ENCODE measurements around the gene PRKRIP1. TPM values are rescaled to one million over a fixed set of nuclear protein-coding genes. Genes with fewer than 3 reads are reported as not detected.
"Not testable (repeated sequence)": the region's sequence is repeated elsewhere in the genome, so short reads cannot be mapped to it uniquely, and the experiment has no call there.

PRKRIP1 gene
- total RNA-seq: 10 to 100 TPM; 17.8 to 80.7 (median 23.0) TPM

- Histone ChIP-seq H3K4me3 (peak within 1 kb of the TSS; percentile 72 to 83 (median 78)), H3K9me3 (no peaks in the 10 kb centered on the region), H3K27me3 (no peaks in the 10 kb centered on the region), H3K36me3 (peaks cover 3 to 30% (median 22%) of the 10 kb centered on the region in 4 donors), H3K27ac (peak within 1 kb of the TSS; percentile 80 to 88 (median 86)), H3K4me1 (peaks cover 9 to 20% (median 14%) of the 10 kb centered on the region in 4 donors)
- DNase-seq: peak; percentile 93 to 94
- WGBS, 2 donors: 0 to 1% methylated on average over 27 to 39 of the region's 59 CpGs
- peak in 3 of 4 donors; percentile 44 to 72 (median 48) for TF ChIP-seq POLR2A (IDR thresholded peaks at IDR 0.05)
- TF ChIP-seq EP300 (IDR thresholded peaks at IDR 0.05): no peak
- peak; percentile 60 to 72 for TF ChIP-seq POLR2AphosphoS5 (IDR thresholded peaks at IDR 0.05)
- no peak for TF ChIP-seq CTCF (IDR thresholded peaks at IDR 0.05)
- ATAC-seq (ENCODE audit: low FRiP score in 2 of 2): peak; percentile 94 to 97
Measured at GRCh38 chr7:102395873-102396709, at the start of gene PRKRIP1. PRKRIP1 (plus strand) TSS chr7:102396363; CDS start chr7:102396412, 49 bp downstream.

GRCh38 chr7:102346983-102347382 is 49.2 kb upstream of the PRKRIP1 start:
- ATAC-seq (ENCODE audit: low FRiP score in 2 of 2); H3K4me1 ChIP-seq; DNase-seq; H3K27ac ChIP-seq; H3K27me3 ChIP-seq; H3K4me3 ChIP-seq; H3K9me3 ChIP-seq; H3K36me3 ChIP-seq: not testable (repeated sequence)
- 71 to 88% methylated on average over 2 to 3 of the region's 6 CpGs for WGBS, 2 donors

GRCh38 chr7:102356344-102356743 is 39.8 kb upstream of the PRKRIP1 start, which contains the start of gene SPDYE6:
SPDYE6 (minus strand) TSS chr7:102356444; CDS start chr7:102356023, 421 bp downstream.
- H3K4me3 ChIP-seq; H3K9me3 ChIP-seq; H3K27me3 ChIP-seq; ATAC-seq (ENCODE audit: low FRiP score in 2 of 2); H3K36me3 ChIP-seq; H3K4me1 ChIP-seq; H3K27ac ChIP-seq; DNase-seq: not testable (repeated sequence)
- WGBS, 2 donors: no CpG with 5 or more reads among the region's 6 CpGs

- ATAC-seq (ENCODE audit: low FRiP score in 2 of 2) (peak; percentile 100), DNase-seq (peak; percentile 97 to 98)
- not testable (repeated sequence) for H3K4me1 ChIP-seq, H3K9me3 ChIP-seq, H3K27me3 ChIP-seq
- Histone ChIP-seq H3K36me3 (peaks cover 0 to 13% (median 5%) of the 10 kb centered on the region in 4 donors), H3K27ac (peak overlapping the region; percentile 90 to 93 (median 91)), H3K4me3 (peak overlapping the region; percentile 47 to 92 (median 88))
- 0 to 1% methylated on average over 5 to 33 of the region's 76 CpGs for WGBS, 2 donors
- TF ChIP-seq POLR2AphosphoS5 (IDR thresholded peaks at IDR 0.05) (peak; percentile 88 to 95), POLR2A (IDR thresholded peaks at IDR 0.05) (peak in 3 of 4 donors; percentile 50 to 79 (median 57)), CTCF (IDR thresholded peaks at IDR 0.05) (peak in 4 of 6 experiments; percentile 4 to 61 (median 34))
Measured at GRCh38 chr7:102363549-102364393, 32.4 kb upstream of the PRKRIP1 start.

GRCh38 chr7:102364394-102364886 is 31.7 kb upstream of the PRKRIP1 start:
- Histone ChIP-seq H3K4me3 (peak overlapping the region; percentile 47 to 92 (median 88)), H3K27ac (peak overlapping the region; percentile 90 to 93 (median 91)), H3K36me3 (peaks cover 0 to 13% (median 5%) of the 10 kb centered on the region in 4 donors)
- H3K9me3 ChIP-seq; ATAC-seq (ENCODE audit: low FRiP score in 2 of 2); DNase-seq; H3K27me3 ChIP-seq; H3K4me1 ChIP-seq: not testable (repeated sequence)
- WGBS, 2 donors: 0 to 5% methylated on average over 9 to 20 of the region's 20 CpGs

GRCh38 chr7:102365390-102365789 is 30.8 kb upstream of the PRKRIP1 start:
- not testable (repeated sequence) for H3K4me1 ChIP-seq; H3K9me3 ChIP-seq; H3K27me3 ChIP-seq; H3K4me3 ChIP-seq; DNase-seq; H3K27ac ChIP-seq; ATAC-seq (ENCODE audit: low FRiP score in 2 of 2)
- 72 to 85% methylated on average over 7 of the region's 7 CpGs for WGBS, 2 donors
- peaks cover 0 to 13% (median 5%) of the 10 kb centered on the region in 4 donors for H3K36me3 ChIP-seq

- not testable (repeated sequence) for H3K27me3 ChIP-seq; H3K4me3 ChIP-seq; H3K27ac ChIP-seq; DNase-seq; H3K9me3 ChIP-seq; ATAC-seq (ENCODE audit: low FRiP score in 2 of 2); H3K4me1 ChIP-seq
- peaks cover 0 to 13% (median 5%) of the 10 kb centered on the region in 4 donors for H3K36me3 ChIP-seq
Measured at GRCh38 chr7:102370038-102370437, 26.1 kb upstream of the PRKRIP1 start.

- not testable (repeated sequence) for H3K9me3 ChIP-seq; H3K4me3 ChIP-seq; H3K4me1 ChIP-seq; H3K27ac ChIP-seq; ATAC-seq (ENCODE audit: low FRiP score in 2 of 2); DNase-seq; H3K27me3 ChIP-seq
- peaks cover 0 to 21% (median 6%) of the 10 kb centered on the region in 4 donors for H3K36me3 ChIP-seq
- WGBS, 2 donors: 82 to 89% methylated on average over 2 of the region's 2 CpGs
Measured at GRCh38 chr7:102372796-102373195, 23.4 kb upstream of the PRKRIP1 start.
